Measurements from ENCODE around the gene CD22.

DNA sequence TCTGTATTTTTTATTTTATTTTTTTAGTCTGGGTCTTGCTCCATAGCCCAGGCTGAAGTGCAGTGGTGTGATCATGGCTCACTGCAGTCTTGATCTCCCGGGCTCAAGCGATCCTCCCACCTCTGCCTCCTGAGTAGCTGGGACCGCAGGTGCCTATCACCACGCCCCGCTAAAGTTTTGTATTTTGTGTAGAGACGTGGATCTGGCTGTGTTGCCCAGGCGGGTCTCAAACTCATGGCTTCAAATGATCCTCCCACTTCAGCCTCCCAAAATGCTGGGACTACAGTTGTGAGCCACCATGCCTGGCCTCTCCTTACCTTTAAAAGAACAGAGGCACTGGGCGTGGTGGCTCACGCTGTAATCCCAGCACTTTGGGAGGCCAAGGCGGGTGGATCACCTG is 41.3 kb upstream of the CD22 start:
- no peak for TF ChIP-seq ZNF76 (tag by site-specific recombination; IDR thresholded peaks at IDR 0.05; ENCODE audit: borderline replicate concordance, low read depth)
- TF ChIP-seq, protein P1, sequence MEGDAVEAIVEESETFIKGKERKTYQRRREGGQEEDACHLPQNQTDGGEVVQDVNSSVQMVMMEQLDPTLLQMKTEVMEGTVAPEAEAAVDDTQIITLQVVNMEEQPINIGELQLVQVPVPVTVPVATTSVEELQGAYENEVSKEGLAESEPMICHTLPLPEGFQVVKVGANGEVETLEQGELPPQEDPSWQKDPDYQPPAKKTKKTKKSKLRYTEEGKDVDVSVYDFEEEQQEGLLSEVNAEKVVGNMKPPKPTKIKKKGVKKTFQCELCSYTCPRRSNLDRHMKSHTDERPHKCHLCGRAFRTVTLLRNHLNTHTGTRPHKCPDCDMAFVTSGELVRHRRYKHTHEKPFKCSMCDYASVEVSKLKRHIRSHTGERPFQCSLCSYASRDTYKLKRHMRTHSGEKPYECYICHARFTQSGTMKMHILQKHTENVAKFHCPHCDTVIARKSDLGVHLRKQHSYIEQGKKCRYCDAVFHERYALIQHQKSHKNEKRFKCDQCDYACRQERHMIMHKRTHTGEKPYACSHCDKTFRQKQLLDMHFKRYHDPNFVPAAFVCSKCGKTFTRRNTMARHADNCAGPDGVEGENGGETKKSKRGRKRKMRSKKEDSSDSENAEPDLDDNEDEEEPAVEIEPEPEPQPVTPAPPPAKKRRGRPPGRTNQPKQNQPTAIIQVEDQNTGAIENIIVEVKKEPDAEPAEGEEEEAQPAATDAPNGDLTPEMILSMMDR (tag by site-specific recombination; IDR thresholded peaks at IDR 0.05): no peak
- TF ChIP-seq ZNF138 (tag by site-specific recombination; IDR thresholded peaks at IDR 0.05; ENCODE audit: borderline replicate concordance): no peak
- TF ChIP-seq, protein P2, sequence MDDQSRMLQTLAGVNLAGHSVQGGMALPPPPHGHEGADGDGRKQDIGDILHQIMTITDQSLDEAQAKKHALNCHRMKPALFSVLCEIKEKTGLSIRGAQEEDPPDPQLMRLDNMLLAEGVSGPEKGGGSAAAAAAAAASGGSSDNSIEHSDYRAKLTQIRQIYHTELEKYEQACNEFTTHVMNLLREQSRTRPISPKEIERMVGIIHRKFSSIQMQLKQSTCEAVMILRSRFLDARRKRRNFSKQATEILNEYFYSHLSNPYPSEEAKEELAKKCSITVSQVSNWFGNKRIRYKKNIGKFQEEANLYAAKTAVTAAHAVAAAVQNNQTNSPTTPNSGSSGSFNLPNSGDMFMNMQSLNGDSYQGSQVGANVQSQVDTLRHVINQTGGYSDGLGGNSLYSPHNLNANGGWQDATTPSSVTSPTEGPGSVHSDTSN (CRISPR knock-in tag; IDR thresholded peaks at IDR 0.05): no peak
